HepG2 (cell line): ENCODE results near the gene DNM1. TPM values are rescaled to one million over a fixed set of nuclear protein-coding genes. Genes with fewer than 3 reads are reported as not detected.

Experiments used
- CBX2 ChIP-seq, 2 experiments: fragments of 200-600 bp in 1 of 2; sonication (generic); formaldehyde crosslinking in 1 of 2; IDR thresholded peaks; 2 replicates each; pipeline versions ENCODE4 v1.7.0 to v1.8.1; 2018 to 2022; ENCODE audit warnings: low read depth in 2 of 2, low read length in 1 of 2, mild to moderate bottlenecking in 1 of 2, missing genetic modification reagents in 1 of 2
- DDIT3 ChIP-seq: sonication (generic); formaldehyde crosslinking; IDR thresholded peaks from 2 replicates; pipeline ENCODE4 v1.4.0; 2020; ENCODE audit warnings: mild to moderate bottlenecking, missing genetic modification reagents
- ERF ChIP-seq: IDR thresholded peaks from 2 replicates; pipeline ENCODE4 v1.6.1; 2018; ENCODE audit warnings: missing biosample characterization, missing genetic modification reagents
- HMG20A ChIP-seq: IDR thresholded peaks from 2 replicates; pipeline ENCODE4 v1.6.1; 2016; ENCODE audit warnings: borderline replicate concordance
- KDM2A ChIP-seq: sonication (generic); formaldehyde crosslinking; IDR thresholded peaks from 2 replicates; pipeline ENCODE4 v1.4.0; 2020; ENCODE audit warnings: low read depth, missing genetic modification reagents, borderline replicate concordance
- RFX3 ChIP-seq: IDR thresholded peaks from 2 replicates; pipeline ENCODE4 v1.6.1; 2016; ENCODE audit warnings: missing biosample characterization, missing genetic modification reagents
- RORA ChIP-seq: sonication (generic); formaldehyde crosslinking; IDR thresholded peaks from 2 replicates; pipeline ENCODE4 v1.5.0; 2020; ENCODE audit warnings: mild to moderate bottlenecking, missing genetic modification reagents, moderate library complexity
- SNAPC4 ChIP-seq: sonication (generic); formaldehyde crosslinking; IDR thresholded peaks from 2 replicates; pipeline ENCODE4 v1.4.0; 2020; ENCODE audit warnings: mild to moderate bottlenecking, missing genetic modification reagents
- SOX6 ChIP-seq, 2 experiments: fragments of 450-650 bp in 1 of 2; sonication (generic) in 1 of 2; formaldehyde crosslinking in 1 of 2; IDR thresholded peaks; 2 replicates each; pipeline versions ENCODE4 v1.4.0 to v1.6.1; 2017 to 2020; ENCODE audit warnings: antibody characterized with exemption in 1 of 2, mild to moderate bottlenecking in 1 of 2, missing genetic modification reagents in 1 of 2
- TARDBP ChIP-seq: sonication (generic); formaldehyde crosslinking; IDR thresholded peaks from 2 replicates; pipeline ENCODE4 v1.8.0; 2022; ENCODE audit warnings: mild to moderate bottlenecking, missing genetic modification reagents
- WIZ ChIP-seq: sonication (generic); formaldehyde crosslinking; IDR thresholded peaks from 2 replicates; pipeline ENCODE4 v1.5.1; 2020; ENCODE audit warnings: mild to moderate bottlenecking, missing genetic modification reagents
- ZFY ChIP-seq: sonication (generic); formaldehyde crosslinking; IDR thresholded peaks from 2 replicates; pipeline ENCODE4 v1.4.0; 2020; ENCODE audit warnings: missing genetic modification reagents
- ZNF230 ChIP-seq: sonication (generic); formaldehyde crosslinking; IDR thresholded peaks from 2 replicates; pipeline ENCODE4 v1.4.0; 2020; ENCODE audit warnings: mild to moderate bottlenecking, missing genetic modification reagents
- ZNF234 ChIP-seq: sonication (generic); formaldehyde crosslinking; conservative IDR thresholded peaks from 2 replicates; pipeline ENCODE4 v1.5.1; 2020; ENCODE audit warnings: mild to moderate bottlenecking, missing genetic modification reagents
- ZNF350 ChIP-seq: sonication (generic); formaldehyde crosslinking; IDR thresholded peaks from 2 replicates; pipeline ENCODE4 v1.4.0; 2020; ENCODE audit warnings: mild to moderate bottlenecking, low read depth, missing genetic modification reagents, borderline replicate concordance
- ZNF567 ChIP-seq: sonication (generic); formaldehyde crosslinking; IDR thresholded peaks from 2 replicates; pipeline ENCODE4 v1.8.1; 2023; ENCODE audit warnings: mild to moderate bottlenecking, missing genetic modification reagents, borderline replicate concordance
- ZNF589 ChIP-seq: sonication (generic); formaldehyde crosslinking; conservative IDR thresholded peaks from 2 replicates; pipeline ENCODE4 v1.8.0; 2022; ENCODE audit warnings: mild to moderate bottlenecking, moderate library complexity, missing genetic modification reagents
- ZNF704 ChIP-seq: sonication (generic); formaldehyde crosslinking; IDR thresholded peaks from 2 replicates; pipeline ENCODE4 v1.8.1; 2023; ENCODE audit warnings: mild to moderate bottlenecking, inconsistent platforms, moderate library complexity, missing genetic modification reagents, borderline replicate concordance
- ZXDC ChIP-seq: sonication (generic); formaldehyde crosslinking; IDR thresholded peaks from 2 replicates; pipeline ENCODE4 v1.5.0; 2020; ENCODE audit warnings: mild to moderate bottlenecking, missing genetic modification reagents
- polyA plus RNA-seq, 8 experiments: library from polyadenylated mRNA; depleted of rRNA in 3 of 8; stranded (reverse) in 7 of 8; unstranded in 1 of 8; fragments of >200 nt; fragmentation: Illumina TruSeq in 4 of 8; extraction: Trizol in 4 of 8; gene quantifications; 2 replicates each; pipeline versions ENCODE4 v1.2.1 to v1.2.3, GENCODE V29; 2011 to 2016; ENCODE audit warnings: low read depth in 4 of 8, missing spikeins in 1 of 8, mixed read lengths in 1 of 8; ENCODE audit not compliant: insufficient read depth in 1 of 8
- total RNA-seq, 5 experiments: library from RNA; depleted of rRNA; stranded (reverse); fragments of >200 nt; fragmentation: Illumina TruSeq; extraction: Trizol; gene quantifications; 2 replicates each; pipeline ENCODE4 v1.2.3, GENCODE V29; 2016; ENCODE audit warnings: low read depth in 1 of 5

DNM1 gene
- total and polyA plus RNA-seq, 2 of the 13 experiments (the other 11 are each of a cell fraction or from before 2014, with no cell fraction given) = 0.13 to 0.58 TPM

GRCh38 chr9:128159784-128160602, 43.2 kb upstream of the DNM1 start, which contains the start of gene BBLN (continued):
- 0 out of 2 replicates have a peak, but pooled peaks have one; percentile 53 for TF ChIP-seq SNAPC4 (CRISPR knock-in tag)
- TF ChIP-seq ERF (CRISPR knock-in tag) = no peak
- TF ChIP-seq WIZ (CRISPR knock-in tag) = 0 out of 2 replicates have a peak, but pooled peaks have one; percentile 37
- TF ChIP-seq SOX6 (IDR thresholded peaks at IDR 0.05) = no peak
- TF ChIP-seq SOX6 (CRISPR knock-in tag; IDR thresholded peaks at IDR 0.05) = peak; percentile 18; the same call in 1 of the 2 replicates
- no peak for TF ChIP-seq DDIT3
- peak; percentile 72; the same call in 1 of the 2 replicates for TF ChIP-seq ZNF704 (CRISPR knock-in tag)
- TF ChIP-seq HMG20A (CRISPR knock-in tag) = no peak
- 0 out of 2 replicates have a peak, but pooled peaks have one; percentile 5 for TF ChIP-seq ZNF589
- no peak for TF ChIP-seq RFX3 (CRISPR knock-in tag)
- TF ChIP-seq CBX2 (IDR thresholded peaks at IDR 0.05; ENCODE audit: low read depth, low read length) = no peak
- TF ChIP-seq CBX2 (CRISPR knock-in tag; IDR thresholded peaks at IDR 0.05; ENCODE audit: low read depth) = no peak
- no peak for TF ChIP-seq ZNF234 (CRISPR knock-in tag)
- peak; percentile 66; the same call in 1 of the 2 replicates for TF ChIP-seq ZNF350 (CRISPR knock-in tag)
- no peak for TF ChIP-seq RORA (CRISPR knock-in tag)
- TF ChIP-seq ZNF567 (CRISPR knock-in tag) = no peak; the same call in 1 of the 2 replicates
- TF ChIP-seq ZXDC (CRISPR knock-in tag) = peak; percentile 99
- peak; percentile 94 for TF ChIP-seq KDM2A
- TF ChIP-seq ZNF230 = no peak
- TF ChIP-seq ZFY (CRISPR knock-in tag) = peak; percentile 65; the same call in 1 of the 2 replicates
- TF ChIP-seq TARDBP = no peak
